Osteoblast (primary cell): ENCODE data around the gene MBD3L4. TPM values are rescaled to one million over a fixed set of nuclear protein-coding genes. Genes with fewer than 3 reads are reported as not detected.

Source experiments
- DNase-seq: peaks from one replicate; pipeline ENCODE4 v3.0.0; 2011; ENCODE audit warnings: low spot score, mixed read lengths; ENCODE audit not compliant: insufficient read length; ENCODE audit errors: missing footprints
- H2AFZ ChIP-seq: 2 replicates; pipeline ENCODE4 v1.6.0; 2011; ENCODE audit warnings: mild to moderate bottlenecking, low read length
- H3K27ac ChIP-seq: 2 replicates; pipeline ENCODE4 v1.5.1; 2011; ENCODE audit warnings: mild to moderate bottlenecking, low read depth, low read length, moderate library complexity
- H3K27me3 ChIP-seq: 2 replicates; pipeline ENCODE4 v1.6.0; 2012; ENCODE audit warnings: mild to moderate bottlenecking, control low read depth, inconsistent platforms, low read length, moderate library complexity; ENCODE audit not compliant: insufficient read depth
- H3K36me3 ChIP-seq: 2 replicates; pipeline ENCODE4 v1.5.1; 2011; ENCODE audit warnings: mild to moderate bottlenecking, low read length, control low read depth, moderate library complexity; ENCODE audit not compliant: insufficient read depth
- H3K4me1 ChIP-seq: 2 replicates; pipeline ENCODE4 v1.5.1; 2011; ENCODE audit warnings: mild to moderate bottlenecking, low read length, control low read depth, moderate library complexity; ENCODE audit not compliant: insufficient read depth
- H3K4me2 ChIP-seq: 2 replicates; pipeline ENCODE4 v1.6.0; 2011; ENCODE audit warnings: mild to moderate bottlenecking, low read length; ENCODE audit not compliant: insufficient read depth
- H3K4me3 ChIP-seq: fragments of 200-600 bp; sonication (generic); 3 replicates; pipeline ENCODE4 v1.5.1; 2012; ENCODE audit warnings: mild to moderate bottlenecking, low read length, inconsistent platforms; ENCODE audit not compliant: insufficient read depth
- H3K79me2 ChIP-seq: 2 replicates; pipeline ENCODE4 v1.6.0; 2012; ENCODE audit warnings: mild to moderate bottlenecking, low read length, control low read depth, inconsistent platforms; ENCODE audit not compliant: insufficient read depth
- H3K9me3 ChIP-seq: 2 replicates; pipeline ENCODE4 v1.5.1; 2011; ENCODE audit warnings: low read depth, low read length, control low read depth
- H4K20me1 ChIP-seq: 2 replicates; pipeline ENCODE4 v1.6.0; 2012; ENCODE audit warnings: mild to moderate bottlenecking, low read length, control low read depth; ENCODE audit not compliant: insufficient read depth
- CTCF ChIP-seq: IDR thresholded peaks from 2 replicates; pipeline ENCODE4 v1.5.1; 2011; ENCODE audit warnings: mild to moderate bottlenecking, low read depth, low read length, moderate library complexity; ENCODE audit errors: extremely low read depth
- total RNA-seq: library from RNA; depleted of rRNA; stranded (reverse); fragments of >200 nt; gene quantifications from 2 replicates; pipeline ENCODE4 v1.2.3, GENCODE V29; 2012

MBD3L4 gene
- total RNA-seq, 1 donor = not detected

DNA sequence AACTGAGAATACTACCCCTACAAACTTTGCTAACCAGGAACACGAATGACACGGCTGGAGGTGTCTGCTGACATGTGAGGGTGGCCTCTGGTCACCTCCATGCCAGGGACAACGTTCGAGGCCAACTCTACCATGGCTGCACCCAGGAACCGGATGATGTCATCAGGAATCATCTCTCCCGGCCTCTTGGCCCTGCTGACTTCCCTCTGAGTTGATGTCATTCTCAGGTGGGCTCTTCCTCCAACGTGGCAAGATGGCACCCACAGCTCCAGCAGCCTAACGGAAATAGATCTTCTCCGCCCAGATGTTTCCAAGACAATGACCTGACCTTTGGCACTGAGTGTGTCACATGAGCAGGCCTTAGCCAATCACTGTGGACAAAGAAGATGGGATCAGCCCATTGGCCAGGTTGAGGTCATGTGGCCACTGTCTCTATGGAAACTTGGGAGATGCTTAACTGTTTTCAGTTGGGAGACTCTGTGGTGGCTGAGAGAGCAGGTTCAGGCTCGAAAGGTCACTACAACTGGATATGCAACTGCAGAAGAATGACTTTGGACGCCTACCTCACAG is 33.8 kb downstream of the MBD3L4 start:
- DNase-seq = no peak
- Histone ChIP-seq H4K20me1 (no peaks in the 10 kb centered on the region), H3K27ac (no peak overlapping the region), H3K36me3 (no peaks in the 10 kb centered on the region), H3K4me2 (no peak overlapping the region), H2AFZ (no peak overlapping the region), H3K79me2 (no peaks in the 10 kb centered on the region), H3K27me3 (no peaks in the 10 kb centered on the region), H3K9me3 (no peaks in the 10 kb centered on the region), H3K4me3 (no peak overlapping the region), H3K4me1 (no peaks in the 10 kb centered on the region)
- no peak for TF ChIP-seq CTCF

- Histone ChIP-seq H3K9me3 (no peaks in the 10 kb centered on the region), H3K4me2 (no peak overlapping the region), H4K20me1 (no peaks in the 10 kb centered on the region), H3K27me3 (no peaks in the 10 kb centered on the region), H3K79me2 (no peaks in the 10 kb centered on the region), H3K4me1 (no peaks in the 10 kb centered on the region), H3K4me3 (no peak overlapping the region), H3K27ac (no peak overlapping the region), H2AFZ (no peak overlapping the region), H3K36me3 (no peaks in the 10 kb centered on the region)
- peak; percentile 78 for TF ChIP-seq CTCF
- DNase-seq = no peak
Observed at GRCh38 chr19:7004313-7004931, 35.6 kb downstream of the MBD3L4 start.

GRCh38 chr19:7000816-7001215 is 39.2 kb downstream of the MBD3L4 start:
- no peak overlapping the region for H3K4me2 ChIP-seq
- no peaks in the 10 kb centered on the region for H3K9me3 ChIP-seq
- H4K20me1 ChIP-seq = no peaks in the 10 kb centered on the region
- no peak for DNase-seq
- H2AFZ ChIP-seq = no peak overlapping the region
- H3K4me1 ChIP-seq = no peaks in the 10 kb centered on the region
- no peaks in the 10 kb centered on the region for H3K27me3 ChIP-seq
- no peaks in the 10 kb centered on the region for H3K79me2 ChIP-seq
- H3K36me3 ChIP-seq = no peaks in the 10 kb centered on the region
- no peak overlapping the region for H3K27ac ChIP-seq
- no peak for TF ChIP-seq CTCF
- no peak overlapping the region for H3K4me3 ChIP-seq

DNA sequence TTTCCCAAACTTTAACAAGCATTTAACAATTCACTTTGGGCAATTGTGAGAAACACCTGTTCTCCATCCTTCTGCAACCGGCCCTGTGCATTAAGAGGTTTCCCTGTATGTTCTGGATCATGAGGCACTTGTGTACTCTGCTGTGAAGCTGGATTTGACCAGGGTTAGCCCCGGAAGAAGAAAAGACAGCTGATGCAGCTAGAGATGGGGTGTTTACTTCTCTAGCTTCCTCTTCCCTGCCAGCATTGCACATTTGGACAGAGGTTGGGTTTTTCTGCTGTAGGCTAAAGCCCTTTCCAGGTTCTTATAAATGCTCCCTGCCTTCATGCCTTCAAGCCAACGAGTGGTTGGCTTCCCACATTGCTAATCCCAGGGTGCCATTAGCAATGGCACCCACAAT is 39.6 kb downstream of the MBD3L4 start:
- no peak for DNase-seq
- Histone ChIP-seq H3K79me2 (no peaks in the 10 kb centered on the region), H3K4me2 (no peak overlapping the region), H3K4me1 (no peaks in the 10 kb centered on the region), H4K20me1 (no peaks in the 10 kb centered on the region), H3K4me3 (no peak overlapping the region), H3K36me3 (no peaks in the 10 kb centered on the region), H3K27me3 (no peaks in the 10 kb centered on the region), H3K9me3 (no peaks in the 10 kb centered on the region), H3K27ac (no peak overlapping the region), H2AFZ (no peak overlapping the region)
- TF ChIP-seq CTCF = no peak
